DND-41 (cell line): ENCODE measurements around the gene ARMH2.

Experiments used
- CTCF ChIP-seq: IDR thresholded peaks from 2 replicates; pipeline ENCODE4 v1.5.1; 2012; ENCODE audit warnings: borderline replicate concordance, low read length, moderate library complexity, mild to moderate bottlenecking; ENCODE audit not compliant: poor library complexity, severe bottlenecking; ENCODE audit errors: extremely low read depth
- EZH2 ChIP-seq: IDR thresholded peaks from 3 replicates; pipeline ENCODE4 v1.6.1; 2012; ENCODE audit warnings: borderline replicate concordance, low read depth, mild to moderate bottlenecking, moderate library complexity, low read length, inconsistent platforms; ENCODE audit not compliant: severe bottlenecking

GRCh38 chr6:24755279-24755678 lies 43.4 kb downstream of the ARMH2 start:
- TF ChIP-seq CTCF (no peak), EZH2 (no peak)
